HepG2 (cell line): ENCODE data around the gene MAVS. TPM values are rescaled to one million over a fixed set of nuclear protein-coding genes. Genes with fewer than 3 reads are reported as not detected.

Experiments
- AHR ChIP-seq: IDR thresholded peaks from 2 replicates; pipeline ENCODE4 v1.6.1; 2018; ENCODE audit warnings: missing genetic modification reagents, missing compliant biosample characterization
- ATF6 ChIP-seq: sonication (generic); formaldehyde crosslinking; conservative IDR thresholded peaks from 2 replicates; pipeline ENCODE4 v1.4.0; 2020; ENCODE audit warnings: missing genetic modification reagents
- DMAP1 ChIP-seq: IDR thresholded peaks from 2 replicates; pipeline ENCODE4 v1.6.1; 2016
- FOXA1 ChIP-seq, 2 experiments: fragments of 450-650 bp in 1 of 2; sonication (generic) in 1 of 2; formaldehyde crosslinking in 1 of 2; IDR thresholded peaks; 2 replicates each; pipeline versions ENCODE4 v1.4.0 to v1.6.1; 2016 to 2020; ENCODE audit warnings: missing genetic modification reagents in 1 of 2
- GTF2F1 ChIP-seq: fragments of 150-350 bp; IDR thresholded peaks from 2 replicates; pipeline ENCODE4 v1.6.1; 2014; ENCODE audit warnings: low read length
- IRF2 ChIP-seq: IDR thresholded peaks from 2 replicates; pipeline ENCODE4 v1.6.1; 2018; ENCODE audit warnings: missing genetic modification reagents, missing compliant biosample characterization
- MEIS2 ChIP-seq: sonication (generic); formaldehyde crosslinking; IDR thresholded peaks from 2 replicates; pipeline ENCODE4 v1.9.0; 2021; ENCODE audit warnings: mild to moderate bottlenecking, missing genetic modification reagents
- MIXL1 ChIP-seq: IDR thresholded peaks from 2 replicates; pipeline ENCODE4 v1.6.1; 2016
- POLR2A ChIP-seq, 2 experiments: IDR thresholded peaks; 2 replicates each; pipeline ENCODE4 v1.6.1; 2011; ENCODE audit warnings: low read depth in 2 of 2, low read length in 2 of 2, mild to moderate bottlenecking in 1 of 2, moderate library complexity in 1 of 2; ENCODE audit not compliant: insufficient read depth in 1 of 2
- PTBP1 ChIP-seq: fragments of 200-400 bp; formaldehyde crosslinking; IDR thresholded peaks from 2 replicates; pipeline ENCODE4 v1.6.1; 2018; ENCODE audit warnings: low read length, low read depth; ENCODE audit not compliant: poor library complexity, severe bottlenecking
- TBX2 ChIP-seq: sonication (generic); formaldehyde crosslinking; IDR thresholded peaks from 2 replicates; pipeline ENCODE4 v1.5.0; 2020; ENCODE audit warnings: missing genetic modification reagents, mild to moderate bottlenecking, borderline replicate concordance
- TEAD2 ChIP-seq: sonication (generic); formaldehyde crosslinking; IDR thresholded peaks from 2 replicates; pipeline ENCODE4 v1.9.0; 2021; ENCODE audit warnings: missing genetic modification reagents
- WIZ ChIP-seq: sonication (generic); formaldehyde crosslinking; IDR thresholded peaks from 2 replicates; pipeline ENCODE4 v1.5.1; 2020; ENCODE audit warnings: mild to moderate bottlenecking, missing genetic modification reagents
- ZBTB34 ChIP-seq: sonication (generic); formaldehyde crosslinking; IDR thresholded peaks from 2 replicates; pipeline ENCODE4 v1.8.0; 2022; ENCODE audit warnings: mild to moderate bottlenecking, missing genetic modification reagents
- ZBTB42 ChIP-seq: sonication (generic); formaldehyde crosslinking; IDR thresholded peaks from 2 replicates; pipeline ENCODE4 v1.5.0; 2020; ENCODE audit warnings: mild to moderate bottlenecking, missing genetic modification reagents
- ZBTB7A ChIP-seq: sonication (generic); formaldehyde crosslinking; IDR thresholded peaks from 2 replicates; pipeline ENCODE4 v1.8.0; 2022; ENCODE audit warnings: mild to moderate bottlenecking, missing genetic modification reagents
- ZFP82 ChIP-seq: sonication (generic); formaldehyde crosslinking; IDR thresholded peaks from 2 replicates; pipeline ENCODE4 v1.5.1; 2020; ENCODE audit warnings: mild to moderate bottlenecking, missing genetic modification reagents, borderline replicate concordance
- ZNF205 ChIP-seq: IDR thresholded peaks from 2 replicates; pipeline ENCODE4 v1.6.1; 2018; ENCODE audit warnings: missing biosample characterization, missing genetic modification reagents
- ZNF3 ChIP-seq: IDR thresholded peaks from 2 replicates; pipeline ENCODE4 v1.7.0; 2017; ENCODE audit warnings: inconsistent platforms
- ZNF337 ChIP-seq: sonication (generic); formaldehyde crosslinking; IDR thresholded peaks from 2 replicates; pipeline ENCODE4 v1.5.1; 2020; ENCODE audit warnings: missing genetic modification reagents, low read depth, mild to moderate bottlenecking, borderline replicate concordance
- ZNF558 ChIP-seq: sonication (generic); formaldehyde crosslinking; IDR thresholded peaks from 2 replicates; pipeline ENCODE4 v1.9.0; 2022; ENCODE audit warnings: mild to moderate bottlenecking, missing genetic modification reagents, borderline replicate concordance
- ZNF674 ChIP-seq: sonication (generic); formaldehyde crosslinking; IDR thresholded peaks from 2 replicates; pipeline ENCODE4 v1.5.0; 2020; ENCODE audit warnings: low read depth, mild to moderate bottlenecking, missing genetic modification reagents
- ZNF691 ChIP-seq: sonication (generic); formaldehyde crosslinking; IDR thresholded peaks from 2 replicates; pipeline ENCODE4 v1.4.0; 2020; ENCODE audit warnings: missing genetic modification reagents, low read depth, mild to moderate bottlenecking, borderline replicate concordance
- ZNF766 ChIP-seq: sonication (generic); formaldehyde crosslinking; IDR thresholded peaks from 2 replicates; pipeline ENCODE4 v1.5.0; 2020; ENCODE audit warnings: missing genetic modification reagents, borderline replicate concordance
- ZSCAN22 ChIP-seq: sonication (generic); formaldehyde crosslinking; IDR thresholded peaks from 2 replicates; pipeline ENCODE4 v1.4.0; 2020; ENCODE audit warnings: mild to moderate bottlenecking, missing genetic modification reagents
- polyA plus RNA-seq, 8 experiments: library from polyadenylated mRNA; depleted of rRNA in 3 of 8; stranded (reverse) in 7 of 8; unstranded in 1 of 8; fragments of >200 nt; fragmentation: Illumina TruSeq in 4 of 8; extraction: Trizol in 4 of 8; gene quantifications; 2 replicates each; pipeline versions ENCODE4 v1.2.1 to v1.2.3, GENCODE V29; 2011 to 2016; ENCODE audit warnings: low read depth in 4 of 8, missing spikeins in 1 of 8, mixed read lengths in 1 of 8; ENCODE audit not compliant: insufficient read depth in 1 of 8
- total RNA-seq, 5 experiments: library from RNA; depleted of rRNA; stranded (reverse); fragments of >200 nt; fragmentation: Illumina TruSeq; extraction: Trizol; gene quantifications; 2 replicates each; pipeline ENCODE4 v1.2.3, GENCODE V29; 2016; ENCODE audit warnings: low read depth in 1 of 5

Gene MAVS
- total and polyA plus RNA-seq, 2 of the 13 experiments (the other 11 are each of a cell fraction or from before 2014, with no cell fraction given) = 27.3 to 36.6 TPM

GRCh38 chr20:3846740-3847428 is at the start of gene MAVS (continued):
- TF ChIP-seq ZNF691 (CRISPR knock-in tag) (no peak), DMAP1 (CRISPR knock-in tag) (peak; percentile 91), MEIS2 (CRISPR knock-in tag) (peak; percentile 65), TEAD2 (CRISPR knock-in tag) (peak; percentile 48; the same call in 1 of the 2 replicates), ATF6 (CRISPR knock-in tag) (no peak), ZNF766 (peak; percentile 97), FOXA1 (IDR thresholded peaks at IDR 0.05) (no peak), FOXA1 (CRISPR knock-in tag; IDR thresholded peaks at IDR 0.05) (no peak), WIZ (CRISPR knock-in tag) (peak; percentile 87), PTBP1 (no peak), TBX2 (peak; percentile 73), MIXL1 (CRISPR knock-in tag) (peak; percentile 61; the same call in 1 of the 2 replicates), ZNF205 (peak; percentile 85; the same call in 1 of the 2 replicates), ZFP82 (CRISPR knock-in tag) (peak; percentile 100), ZNF674 (peak; percentile 79; the same call in 1 of the 2 replicates), ZBTB7A (CRISPR knock-in tag) (peak; percentile 97), ZBTB42 (CRISPR knock-in tag) (peak; percentile 93), GTF2F1 (peak; percentile 61; the same call in 1 of the 2 replicates), ZNF558 (CRISPR knock-in tag) (peak; percentile 94), ZBTB34 (CRISPR knock-in tag) (peak; percentile 60; the same call in 1 of the 2 replicates), IRF2 (peak; percentile 76; the same call in 1 of the 2 replicates), POLR2A (IDR thresholded peaks at IDR 0.05; ENCODE audit: insufficient read depth in 1 of 2, low read depth in 2 of 2, low read length in 2 of 2) (peak; percentile 96 to 98), ZSCAN22 (CRISPR knock-in tag) (0 out of 2 replicates have a peak, but pooled peaks have one; percentile 36), ZNF3 (CRISPR knock-in tag) (peak; percentile 73; the same call in 1 of the 2 replicates), ZNF337 (CRISPR knock-in tag) (no peak), AHR (peak; percentile 46; the same call in 1 of the 2 replicates)
